Measurements from ENCODE around the gene BAIAP2. TPM values are rescaled to one million over a fixed set of nuclear protein-coding genes. Genes with fewer than 3 reads are reported as not detected.

BAIAP2 gene
- total RNA-seq, 1 donor from 2014 or later: 57.7 TPM

Other genes starting within 250 kb of the BAIAP2 start
- gene CHMP6, start 43.3 kb upstream of the BAIAP2 start, total RNA-seq: 12.4 and 14.5 TPM in 2 replicates
- not detected in 2 replicates for gene PVALEF, start 130.4 kb downstream of the BAIAP2 start, total RNA-seq
- 0.99 and 1.5 TPM in 2 replicates for gene AATK, start 131.1 kb downstream of the BAIAP2 start, total RNA-seq
- 4.4 and 6.8 TPM in 2 replicates for gene CEP131, start 187.8 kb downstream of the BAIAP2 start, total RNA-seq
- 5.2 and 8.3 TPM in 2 replicates for gene TEPSIN, start 203.9 kb downstream of the BAIAP2 start, total RNA-seq
- 21.8 and 28.5 TPM in 2 replicates for gene NDUFAF8, start 204.2 kb downstream of the BAIAP2 start, total RNA-seq

All from lung microvascular endothelial cell (primary cell).